ENCODE measurements around the gene CYP4F12.

CYP4F12 gene, protein sequence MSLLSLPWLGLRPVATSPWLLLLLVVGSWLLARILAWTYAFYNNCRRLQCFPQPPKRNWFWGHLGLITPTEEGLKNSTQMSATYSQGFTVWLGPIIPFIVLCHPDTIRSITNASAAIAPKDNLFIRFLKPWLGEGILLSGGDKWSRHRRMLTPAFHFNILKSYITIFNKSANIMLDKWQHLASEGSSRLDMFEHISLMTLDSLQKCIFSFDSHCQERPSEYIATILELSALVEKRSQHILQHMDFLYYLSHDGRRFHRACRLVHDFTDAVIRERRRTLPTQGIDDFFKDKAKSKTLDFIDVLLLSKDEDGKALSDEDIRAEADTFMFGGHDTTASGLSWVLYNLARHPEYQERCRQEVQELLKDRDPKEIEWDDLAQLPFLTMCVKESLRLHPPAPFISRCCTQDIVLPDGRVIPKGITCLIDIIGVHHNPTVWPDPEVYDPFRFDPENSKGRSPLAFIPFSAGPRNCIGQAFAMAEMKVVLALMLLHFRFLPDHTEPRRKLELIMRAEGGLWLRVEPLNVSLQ

DNA sequence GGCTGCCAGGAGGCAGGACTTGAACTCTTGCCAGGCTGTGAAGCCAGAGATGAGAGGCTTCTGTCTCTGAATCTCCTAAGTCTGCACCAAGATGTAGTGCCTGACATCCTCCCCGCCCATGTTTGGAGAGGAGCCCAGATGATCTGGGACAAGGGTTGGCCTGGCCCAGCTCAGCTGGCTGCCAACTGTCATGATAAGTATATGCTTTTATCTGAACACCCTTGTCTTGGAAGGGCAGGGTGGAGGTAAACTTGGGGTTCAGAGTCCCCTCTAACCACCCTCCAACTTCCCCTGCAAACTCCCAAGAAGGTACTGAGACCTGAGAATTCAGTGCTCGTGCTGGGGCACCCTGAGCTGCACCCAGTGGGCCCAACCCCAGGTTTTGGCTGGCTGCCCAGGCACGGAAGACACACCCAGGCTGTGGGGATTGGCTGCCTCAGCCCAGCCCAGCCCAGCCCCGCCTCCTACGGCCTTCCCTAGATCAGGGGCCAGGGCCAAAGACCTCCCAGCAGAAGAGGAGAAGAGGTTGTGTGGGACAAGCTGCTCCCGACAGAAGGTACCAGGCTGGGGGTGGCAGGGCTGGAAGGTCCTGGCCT is at the start of gene CYP4F12:
Gene CYP4F12, plus strand, starts transcription at position 508 of the 596 bp plus-strand sequence. CDS start 443 bp downstream, outside the sequence.
- peak; percentile 11 for DNase-seq

DNA sequence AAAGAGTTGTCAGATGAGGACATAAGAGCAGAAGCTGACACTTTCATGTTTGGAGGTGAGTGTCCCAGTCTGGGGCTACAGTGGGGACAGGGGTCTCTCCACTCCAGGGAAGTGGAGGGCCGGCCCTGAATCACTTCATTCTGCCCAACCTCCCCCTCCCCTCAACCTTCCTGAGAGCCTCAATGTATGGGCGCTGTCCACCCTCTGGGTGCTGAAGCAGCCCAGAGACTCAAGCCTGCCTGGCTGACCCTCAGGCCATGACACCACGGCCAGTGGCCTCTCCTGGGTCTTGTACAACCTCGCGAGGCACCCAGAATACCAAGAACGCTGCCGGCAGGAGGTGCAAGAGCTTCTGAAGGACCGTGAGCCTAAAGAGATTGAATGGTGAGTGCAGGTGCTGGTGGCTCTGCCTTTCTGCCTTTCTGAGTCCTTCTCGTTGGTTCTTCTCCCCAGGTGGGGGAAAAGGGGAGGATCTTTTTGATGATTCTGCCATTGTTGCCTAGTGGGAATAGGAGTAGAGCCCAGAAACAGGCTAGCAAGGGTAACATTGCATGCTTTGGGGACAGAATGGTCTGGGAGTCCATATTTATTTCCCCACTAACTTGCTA is 49.1 kb upstream of the CYP4F12 start:
- no peak for DNase-seq

DNA sequence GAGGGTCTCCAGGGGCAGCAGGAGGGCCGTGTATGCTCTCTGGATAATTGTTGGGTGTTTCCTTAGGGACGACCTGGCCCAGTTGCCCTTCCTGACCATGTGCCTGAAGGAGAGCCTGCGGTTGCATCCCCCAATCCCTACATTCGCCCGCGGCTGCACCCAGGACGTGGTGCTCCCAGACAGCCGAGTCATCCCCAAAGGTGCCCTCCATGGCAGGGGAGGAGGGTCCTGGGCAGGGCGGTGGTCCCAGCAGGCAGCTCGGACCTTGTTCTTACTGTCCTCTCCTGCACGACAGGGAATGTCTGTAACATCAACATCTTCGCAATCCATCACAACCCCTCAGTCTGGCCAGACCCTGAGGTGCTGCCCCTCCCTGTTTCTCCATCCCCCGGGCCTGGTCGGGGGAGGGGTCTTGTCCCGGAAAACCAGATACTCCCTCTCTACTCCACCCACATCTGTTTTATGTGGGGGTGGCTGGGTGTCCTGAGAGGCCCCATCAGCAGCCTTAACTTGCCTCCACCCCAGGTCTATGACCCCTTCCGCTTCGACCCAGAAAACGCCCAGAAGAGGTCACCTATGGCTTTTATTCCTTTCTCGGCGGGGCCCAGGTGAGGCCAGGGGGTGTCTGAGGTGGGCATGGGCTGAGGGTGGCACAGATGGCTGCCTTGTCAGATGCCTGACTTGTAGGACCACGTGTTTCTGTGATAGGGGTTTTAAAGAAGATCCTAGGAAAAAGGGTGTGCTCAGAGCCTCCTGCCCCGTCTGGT is 44.5 kb upstream of the CYP4F12 start:
- DNase-seq = no peak

DNA sequence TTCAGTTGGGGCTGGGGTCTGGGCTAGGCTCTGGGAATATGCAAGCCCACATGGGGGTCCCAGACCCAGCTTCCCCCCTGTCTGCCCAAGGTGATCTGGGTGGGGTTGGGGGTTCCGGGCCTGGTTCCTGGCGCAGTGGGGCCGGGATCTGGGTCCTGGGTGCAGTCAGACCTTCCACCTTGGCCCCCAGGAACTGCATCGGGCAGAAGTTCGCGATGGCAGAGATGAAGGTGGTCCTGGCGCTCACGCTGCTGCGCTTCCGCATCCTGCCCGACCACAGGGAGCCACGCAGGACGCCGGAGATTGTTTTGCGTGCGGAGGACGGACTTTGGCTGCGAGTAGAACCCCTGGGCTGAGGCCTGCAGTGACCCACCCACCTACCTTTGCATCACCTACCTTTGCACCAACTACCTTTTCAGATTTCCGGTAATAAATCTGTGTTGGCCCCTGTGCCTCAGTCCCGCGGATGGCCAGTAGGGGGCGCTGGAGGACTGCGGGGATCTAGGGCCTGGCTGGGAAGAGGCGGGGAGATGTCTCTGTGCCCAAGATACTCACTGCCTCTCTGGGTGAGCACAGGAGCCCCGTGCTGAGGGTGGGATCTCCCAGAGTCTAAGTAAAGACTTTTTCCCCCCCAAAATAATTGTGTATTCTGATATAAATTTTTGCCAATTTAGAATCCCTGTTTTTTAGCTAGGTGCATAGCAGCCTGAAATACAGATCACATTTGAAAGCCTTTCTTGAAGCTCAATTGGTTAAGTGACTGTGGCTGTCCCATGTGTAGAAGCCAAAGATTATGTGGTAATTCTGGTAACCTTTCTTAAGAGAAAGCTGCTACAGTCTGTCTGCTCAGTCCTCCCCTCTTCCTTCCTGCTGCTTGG is 43.6 kb upstream of the CYP4F12 start:
- DNase-seq = no peak

DNA sequence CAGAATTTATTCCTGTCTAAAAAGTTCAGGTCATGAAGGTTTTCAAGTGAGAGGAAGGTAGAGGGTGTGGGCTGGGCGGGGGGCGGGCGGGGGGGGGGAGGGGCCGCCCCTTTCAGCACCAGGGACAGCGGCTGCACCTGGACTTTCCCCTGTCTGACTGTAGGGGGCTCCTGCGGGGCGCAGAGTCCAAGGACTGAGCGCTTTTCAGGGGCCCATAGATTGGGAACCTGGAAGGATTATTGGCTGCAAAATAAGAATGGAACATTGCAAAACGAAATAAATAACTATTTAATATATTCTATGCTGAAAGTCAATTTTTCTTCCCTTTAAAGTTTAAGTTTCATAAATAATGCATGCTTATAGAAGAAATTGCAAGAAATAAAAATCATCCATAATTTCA is 41.1 kb upstream of the CYP4F12 start:
- DNase-seq = no peak

DNA sequence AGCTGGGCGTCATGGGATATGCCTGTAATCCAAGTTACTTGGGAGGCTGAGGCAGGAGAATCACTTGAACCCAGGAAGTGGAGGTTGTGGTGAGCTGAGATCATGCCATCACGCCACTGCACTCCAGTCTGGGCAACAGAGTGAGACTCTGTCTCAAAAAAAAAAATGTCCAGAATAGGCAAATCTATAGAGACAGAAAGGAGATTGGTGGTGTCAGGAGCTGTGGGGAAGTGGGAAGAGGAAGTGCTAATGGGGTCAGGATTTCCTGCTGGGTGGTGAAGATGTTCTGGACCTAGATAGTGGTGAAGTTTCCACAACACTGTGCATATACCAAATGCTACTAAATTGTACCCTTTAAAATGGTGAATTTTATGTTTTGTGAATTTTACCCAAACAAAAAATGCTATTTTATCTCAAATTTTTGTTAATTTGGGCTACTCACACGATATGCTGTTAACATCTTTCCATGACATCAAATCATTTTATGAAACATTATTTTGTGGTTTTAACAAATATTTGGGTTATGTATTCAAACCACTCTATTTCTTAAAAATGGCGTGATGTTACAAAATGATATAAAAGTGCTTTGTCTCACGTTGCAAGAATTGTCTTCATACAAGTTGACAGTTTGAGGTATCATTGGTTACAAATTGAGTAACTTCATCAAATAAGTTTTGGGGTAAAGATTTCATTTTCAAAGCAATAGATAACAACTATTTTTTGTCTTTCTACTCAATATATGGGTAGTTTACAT is 39.6 kb upstream of the CYP4F12 start:
- DNase-seq = no peak

DNA sequence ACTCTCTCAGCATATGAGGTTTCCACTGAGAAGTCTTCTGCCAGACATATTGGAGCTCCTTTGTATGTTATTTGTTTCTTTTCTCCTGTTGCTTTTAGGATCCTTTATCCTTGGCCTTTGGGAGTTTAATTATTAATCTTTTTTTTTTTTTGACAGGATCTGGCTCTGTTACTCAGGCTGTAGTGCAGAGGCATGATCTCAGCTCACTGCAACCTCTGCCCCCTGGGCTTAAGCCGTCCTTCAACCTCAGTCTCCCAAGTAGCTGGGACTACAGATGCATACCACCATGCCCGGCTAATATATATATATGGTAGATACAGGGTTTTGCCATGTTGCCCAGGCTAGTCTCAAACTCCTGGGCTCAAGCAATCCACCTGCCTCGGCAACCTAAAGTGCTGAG is 38.8 kb upstream of the CYP4F12 start:
- DNase-seq = no peak

DNA sequence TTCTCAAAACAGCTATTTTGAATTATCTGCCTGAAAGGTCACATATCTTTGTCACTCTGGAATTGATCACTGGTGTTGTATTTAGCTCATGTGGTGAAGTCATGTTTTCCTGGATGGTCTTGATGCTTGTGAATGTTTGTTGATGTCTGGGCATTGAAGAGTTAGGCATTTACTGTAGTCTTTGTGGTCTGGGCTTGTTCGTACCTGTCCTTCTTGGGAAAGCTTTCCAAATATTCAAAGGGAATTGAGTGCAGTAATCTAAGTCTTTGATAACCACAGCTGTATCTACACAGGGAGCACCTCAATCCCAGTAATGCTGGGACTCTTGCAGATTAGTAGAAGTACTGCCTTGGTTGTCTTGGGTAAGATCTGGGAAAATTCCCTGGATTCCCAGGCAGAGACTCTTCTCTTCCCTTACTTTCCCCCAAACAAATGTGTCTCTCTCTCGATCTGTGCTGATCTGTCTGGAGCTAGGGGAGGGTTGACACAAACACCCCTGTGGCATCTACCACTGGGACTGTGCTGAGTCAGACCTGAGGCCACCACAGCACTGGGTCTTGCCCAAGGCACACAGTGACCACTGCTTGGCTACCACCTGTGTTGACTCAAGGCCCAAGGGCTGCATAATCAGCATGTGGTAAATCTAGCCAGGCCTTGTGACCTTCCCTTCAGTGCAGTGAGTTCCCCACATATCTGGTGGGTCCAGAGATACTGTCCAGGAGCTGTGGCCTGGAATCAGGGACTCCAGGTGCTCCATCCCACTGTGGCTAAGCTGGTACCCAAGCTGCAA is 37.7 kb upstream of the CYP4F12 start:
- no peak for DNase-seq

DNA sequence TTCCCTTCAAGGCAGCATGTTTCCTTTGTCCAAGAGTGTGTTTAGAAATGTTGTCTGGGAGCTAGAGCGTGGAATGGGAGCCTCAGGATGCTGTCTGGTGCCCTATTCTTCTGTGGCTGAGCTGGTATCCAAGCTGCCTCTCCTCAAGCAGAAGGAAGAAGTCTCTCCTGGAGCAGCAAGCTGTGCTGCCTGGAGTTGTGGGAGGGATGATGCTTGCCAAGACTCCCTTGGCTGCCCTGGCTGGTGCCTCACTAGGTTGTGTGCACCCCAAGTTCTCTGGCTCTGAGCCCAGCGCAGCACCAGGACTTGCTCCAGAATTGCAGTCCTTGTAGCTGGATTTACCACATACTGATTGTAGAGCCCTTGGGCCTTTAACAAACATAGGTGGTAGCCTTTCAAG is 36.9 kb upstream of the CYP4F12 start:
- no peak for DNase-seq

DNA sequence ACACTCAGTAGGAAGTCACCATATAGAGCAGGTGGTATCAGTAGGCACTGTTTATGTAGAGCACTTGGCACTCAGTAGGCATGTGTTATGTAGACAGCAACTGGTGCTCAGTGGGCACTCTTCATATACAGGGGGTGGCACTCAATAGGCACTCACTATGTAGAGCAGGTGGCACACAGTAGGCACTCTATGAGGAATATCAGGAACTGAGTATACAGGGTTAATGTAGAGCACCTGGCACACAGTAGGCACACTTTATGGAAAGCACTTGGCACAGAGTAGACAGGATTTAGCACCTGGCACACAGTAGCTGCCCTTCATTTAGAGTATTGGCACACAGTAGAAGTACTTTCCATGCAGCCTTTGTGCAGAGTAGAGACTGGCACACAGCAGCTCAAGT is 33.3 kb upstream of the CYP4F12 start:
- DNase-seq = no peak

DNA sequence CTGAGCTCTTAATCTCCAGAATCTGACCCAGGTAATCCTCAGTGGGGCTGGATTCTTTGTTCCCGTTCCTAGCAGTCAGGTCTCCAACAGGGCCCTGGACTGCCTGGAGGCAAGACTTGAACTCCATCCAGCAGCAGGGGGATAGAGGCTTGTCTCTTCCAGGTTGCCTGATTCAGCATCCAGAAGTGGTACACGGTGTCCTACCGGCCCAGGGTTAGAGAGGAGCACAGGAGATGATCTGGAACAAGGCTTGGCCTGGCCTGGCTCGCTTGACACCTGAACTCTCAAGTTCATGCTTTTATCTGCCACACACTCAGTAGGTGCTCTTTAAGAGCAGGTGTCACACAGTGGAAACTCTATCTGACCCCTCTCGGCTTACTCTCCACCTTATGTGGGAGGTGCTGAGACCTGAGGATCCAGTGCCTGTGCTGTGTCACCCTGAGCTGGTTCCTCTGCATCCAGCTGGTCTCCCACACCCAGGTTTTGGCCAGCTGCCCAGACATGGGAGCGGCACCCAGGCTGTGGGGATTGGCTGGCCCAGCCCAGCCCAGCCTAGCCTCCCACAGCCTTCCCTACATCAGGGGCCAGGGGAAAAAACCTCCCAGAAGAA is 32.5 kb upstream of the CYP4F12 start, which contains the start of gene CYP4F3:
Gene CYP4F3, plus strand, starts transcription at position 604 of the 610 bp plus-strand sequence. CDS start 519 bp downstream, outside the sequence.
- no peak for DNase-seq

DNA sequence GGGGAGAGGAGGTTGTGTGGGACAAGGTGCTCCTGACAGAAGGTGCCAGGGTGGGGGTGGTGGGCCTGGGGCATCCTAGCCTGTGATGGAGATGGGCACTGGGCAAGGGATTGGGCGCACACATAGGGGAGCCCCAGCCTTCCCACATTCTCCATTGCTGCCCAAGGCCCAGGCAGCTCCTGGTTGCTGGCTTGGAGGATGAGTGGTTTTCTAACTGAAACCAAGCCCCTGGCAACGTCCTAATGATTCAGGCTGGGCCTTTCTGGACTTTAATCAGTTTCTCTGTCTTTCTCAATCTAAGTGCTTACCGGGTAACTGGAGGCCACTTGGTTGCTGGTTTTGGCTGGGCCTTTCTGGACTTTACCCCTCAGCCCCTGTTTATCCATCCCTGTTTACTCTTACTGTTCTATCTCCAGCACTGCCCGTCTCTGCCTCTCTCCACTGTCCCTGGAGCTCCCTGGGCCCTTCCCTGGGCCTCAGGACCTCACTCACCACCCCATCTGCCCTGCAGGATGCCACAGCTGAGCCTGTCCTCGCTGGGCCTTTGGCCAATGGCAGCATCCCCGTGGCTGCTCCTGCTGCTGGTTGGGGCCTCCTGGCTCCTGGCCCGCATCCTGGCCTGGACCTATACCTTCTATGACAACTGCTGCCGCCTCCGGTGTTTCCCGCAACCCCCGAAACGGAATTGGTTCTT is 31.8 kb upstream of the CYP4F12 start:
- DNase-seq = no peak

DNA sequence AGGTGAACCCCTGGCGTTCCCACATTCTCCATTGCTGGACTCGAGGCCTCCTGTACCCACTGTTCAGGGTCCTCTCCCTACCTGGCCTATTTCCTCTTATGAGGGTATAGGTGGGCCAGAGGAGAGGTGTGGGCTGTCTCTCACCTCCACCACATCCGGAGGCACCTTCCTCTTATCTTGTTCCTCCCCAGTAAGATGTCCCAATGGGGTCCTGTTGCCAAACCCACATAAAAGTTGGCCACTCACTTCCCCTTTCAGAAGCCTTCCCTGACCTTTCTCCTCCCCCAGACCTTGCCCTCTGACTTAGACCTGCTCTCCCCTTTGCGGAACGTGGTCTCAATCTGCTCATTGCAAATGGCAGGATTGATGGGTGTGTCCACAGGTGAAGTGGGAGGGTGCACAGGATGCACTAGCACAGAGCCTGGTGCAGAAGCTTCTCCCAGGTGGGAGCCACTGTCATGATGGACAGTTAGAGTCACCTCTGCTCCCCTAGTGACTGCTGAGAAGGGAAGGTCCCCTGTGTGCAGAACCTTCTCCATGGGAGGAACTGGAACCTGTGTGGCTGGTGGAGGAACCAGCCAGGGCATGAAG is 30.9 kb upstream of the CYP4F12 start:
- no peak for DNase-seq

DNA sequence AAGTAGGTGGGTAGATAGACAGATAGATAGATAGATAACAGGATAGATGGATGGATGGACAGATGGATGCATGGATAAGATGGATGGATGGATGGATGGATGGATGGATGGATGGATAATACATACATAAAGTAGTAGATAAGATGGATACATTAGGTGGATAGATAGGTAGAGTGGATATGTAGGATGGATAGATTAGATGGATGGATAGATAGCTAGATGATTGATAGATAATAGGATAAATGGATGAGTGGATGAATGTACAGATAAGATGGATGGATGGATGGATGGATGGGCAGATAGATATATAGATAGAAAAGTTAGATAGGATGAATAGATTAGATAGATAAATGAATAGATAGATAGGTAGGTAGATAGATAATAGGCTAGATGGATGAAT is 30.1 kb upstream of the CYP4F12 start:
- no peak for DNase-seq

DNA sequence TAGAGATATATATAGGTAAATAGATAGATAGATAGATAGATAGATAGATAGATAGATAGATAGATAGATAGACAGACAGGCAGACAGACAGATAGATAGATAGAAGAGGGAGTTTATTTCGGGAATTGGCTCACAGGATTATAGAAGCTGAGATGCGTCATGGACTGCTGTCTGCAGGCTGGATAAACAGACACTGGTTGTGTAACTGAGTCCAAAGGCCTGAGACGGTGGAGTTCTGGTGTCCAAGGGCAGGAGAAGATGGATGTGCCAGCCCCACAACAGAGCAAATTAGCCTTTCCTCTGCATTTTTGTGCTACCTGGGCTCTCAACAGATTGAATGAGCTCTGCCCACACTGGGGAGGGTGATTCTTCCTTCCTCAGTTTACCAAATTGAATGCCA is 29.5 kb upstream of the CYP4F12 start:
- DNase-seq = no peak

DNA sequence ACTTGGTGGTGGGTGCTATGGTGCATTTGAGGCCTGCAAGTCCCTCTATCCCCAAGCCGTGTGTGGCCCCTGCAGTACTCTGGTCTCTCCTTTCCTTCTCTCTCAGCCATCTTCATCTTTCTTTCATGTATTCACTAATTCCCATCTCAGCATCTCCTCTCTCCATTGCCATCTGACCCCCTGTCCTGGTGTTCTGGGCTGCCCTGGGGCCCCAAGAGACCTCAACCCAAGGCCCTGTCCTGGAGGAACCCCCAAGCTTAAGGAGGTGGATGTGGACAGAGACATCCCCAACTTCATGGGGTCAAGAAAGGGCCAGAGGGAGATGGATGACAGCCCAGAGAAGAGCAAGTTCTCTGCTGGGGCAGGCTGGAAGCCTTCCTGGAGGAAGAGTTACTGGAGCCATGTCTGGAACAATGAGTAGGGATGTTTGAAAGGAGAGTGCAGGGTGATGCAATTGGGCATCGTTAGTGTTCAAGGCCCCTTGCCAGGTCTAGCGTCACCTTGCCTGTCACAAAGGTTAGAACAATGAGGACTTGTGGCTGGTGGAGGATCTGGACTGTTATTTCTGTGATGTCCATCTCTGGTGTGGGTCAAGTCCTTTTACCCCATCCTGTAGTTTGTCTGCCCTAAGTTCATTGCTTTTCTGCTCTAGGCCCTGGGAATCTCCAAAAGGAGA is 28.7 kb upstream of the CYP4F12 start:
- no peak for DNase-seq

DNA sequence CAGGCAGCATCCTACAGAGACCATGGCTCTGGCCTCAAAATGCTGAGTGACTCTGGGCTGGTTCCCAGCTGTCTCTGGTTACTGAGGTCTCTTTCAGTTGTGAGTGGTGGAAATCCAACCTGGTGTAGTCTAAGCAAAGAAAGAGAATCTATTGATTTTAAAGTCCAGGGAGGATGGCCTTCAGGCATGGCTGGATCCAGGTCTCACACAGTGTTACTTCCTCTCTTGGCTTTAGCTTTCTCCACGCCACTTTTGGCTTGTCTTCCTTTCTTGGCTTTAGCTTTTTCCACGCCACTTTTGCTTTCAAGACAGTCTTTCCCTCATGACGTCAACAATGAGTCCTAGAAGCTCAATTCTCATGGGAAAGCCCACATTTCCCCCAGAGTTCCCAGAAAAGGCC is 28.1 kb upstream of the CYP4F12 start:
- DNase-seq = no peak

DNA sequence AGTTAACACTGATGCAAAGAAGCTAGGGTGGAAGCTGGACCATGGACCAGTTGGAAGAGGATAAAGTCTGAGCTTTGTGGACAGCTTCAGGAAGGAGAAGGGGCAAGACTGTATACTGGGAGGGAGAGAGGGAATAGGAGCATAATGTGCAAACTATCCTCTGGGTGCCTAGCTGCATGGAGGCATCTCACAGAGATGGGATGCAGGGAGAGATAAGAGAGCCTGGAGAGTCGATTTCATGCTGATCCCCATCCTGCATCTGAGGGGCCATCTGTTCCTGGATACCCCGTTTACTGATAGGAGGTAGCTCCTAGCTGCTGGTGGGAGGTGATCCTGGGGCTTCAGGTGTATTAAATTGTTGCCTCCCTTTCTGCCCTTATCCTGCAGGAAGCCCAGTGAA is 23.4 kb upstream of the CYP4F12 start:
- no peak for DNase-seq

Measured in GOT3 (cell line).